HepG2 (cell line): ENCODE data around the gene ANKS4B.

Experiments
- CHCHD3 ChIP-seq: sonication (generic); formaldehyde crosslinking; IDR thresholded peaks from 2 replicates; pipeline ENCODE4 v1.8.0; 2022; ENCODE audit warnings: mild to moderate bottlenecking, missing genetic modification reagents, moderate library complexity
- CREB1 ChIP-seq, 2 experiments: fragments of 450-650 bp in 1 of 2; IDR thresholded peaks; 2 replicates each; pipeline ENCODE4 v1.6.1; 2016 to 2017; ENCODE audit warnings: control low read depth in 1 of 2, mild to moderate bottlenecking in 1 of 2, missing compliant biosample characterization in 1 of 2, missing genetic modification characterization in 1 of 2
- CREM ChIP-seq, 2 experiments: sonication (generic) in 1 of 2; formaldehyde crosslinking in 1 of 2; IDR thresholded peaks; 2 replicates each; pipeline versions ENCODE4 v1.4.0 to v1.6.1; 2016 to 2020; ENCODE audit warnings: antibody characterized with exemption in 1 of 2, mild to moderate bottlenecking in 1 of 2, missing genetic modification reagents in 1 of 2
- ESRRA ChIP-seq: sonication (generic); formaldehyde crosslinking; IDR thresholded peaks from 2 replicates; pipeline ENCODE4 v1.5.1; 2020; ENCODE audit warnings: mild to moderate bottlenecking, low read depth, missing genetic modification reagents
- HOXA3 ChIP-seq: sonication (generic); formaldehyde crosslinking; IDR thresholded peaks from 2 replicates; pipeline ENCODE4 v1.5.0; 2020; ENCODE audit warnings: missing genetic modification reagents
- KDM4B ChIP-seq: sonication (generic); formaldehyde crosslinking; IDR thresholded peaks from 2 replicates; pipeline ENCODE4 v1.4.0; 2020; ENCODE audit warnings: missing genetic modification reagents
- RFX5 ChIP-seq: IDR thresholded peaks from 2 replicates; pipeline ENCODE4 v1.6.1; 2011; ENCODE audit warnings: low read depth, low read length, improper control_type of control experiment
- SRY ChIP-seq: sonication (generic); formaldehyde crosslinking; IDR thresholded peaks from 2 replicates; pipeline ENCODE4 v1.8.0; 2022; ENCODE audit warnings: mild to moderate bottlenecking, missing genetic modification reagents
- TBP ChIP-seq: sonication (generic); formaldehyde crosslinking; IDR thresholded peaks from 2 replicates; pipeline ENCODE4 v1.5.0; 2020; ENCODE audit warnings: missing genetic modification reagents

DNA sequence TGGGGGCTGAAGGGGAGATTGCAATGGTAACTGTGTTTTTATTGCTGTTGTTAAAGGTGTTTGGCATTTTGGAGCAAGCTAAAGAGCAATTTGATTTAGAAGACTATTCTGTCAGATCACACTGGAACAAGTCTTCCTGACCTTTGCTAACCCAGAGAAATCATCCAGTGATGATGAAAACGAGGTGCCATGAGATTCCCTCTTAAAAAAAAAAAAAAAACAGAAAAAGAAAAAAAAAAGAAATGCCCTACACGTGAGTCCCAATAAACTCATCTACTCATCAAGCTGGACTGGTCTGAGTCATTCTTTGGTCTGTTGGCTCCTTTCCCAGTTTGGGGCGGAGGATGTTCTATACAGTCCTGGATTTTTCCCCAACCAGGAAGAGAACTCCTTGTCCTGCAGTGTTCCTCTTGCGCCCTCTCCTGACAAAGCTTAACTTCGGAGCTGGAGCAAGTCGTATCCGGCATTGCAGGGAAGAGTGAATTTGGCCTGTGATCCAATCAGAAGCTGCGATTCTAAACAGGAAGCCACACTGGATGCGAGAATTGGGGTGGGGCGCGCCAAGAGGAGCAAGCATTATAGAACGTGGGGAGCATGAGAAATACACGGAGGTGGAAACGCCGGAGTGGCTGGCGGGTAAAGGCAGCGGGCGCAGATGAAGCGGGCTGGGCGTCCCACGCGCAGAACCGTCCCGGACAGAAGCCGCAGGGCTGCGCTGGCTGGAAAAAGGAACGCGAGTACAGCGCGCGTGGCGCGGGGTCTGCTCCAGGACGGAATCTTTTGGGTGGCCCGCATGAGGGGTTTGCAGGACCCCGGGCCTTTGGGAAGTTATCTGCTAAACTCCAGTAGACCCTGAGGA lies 67.0 kb downstream of the ANKS4B start:
- TF ChIP-seq TBP (CRISPR knock-in tag) (no peak), KDM4B (CRISPR knock-in tag) (peak; percentile 97; the same call in 1 of the 2 replicates), CREM (IDR thresholded peaks at IDR 0.05) (peak; percentile 46), CREM (CRISPR knock-in tag; IDR thresholded peaks at IDR 0.05) (no peak), CREB1 (IDR thresholded peaks at IDR 0.05) (peak; percentile 7; the same call in 1 of the 2 replicates), CREB1 (CRISPR knock-in tag; IDR thresholded peaks at IDR 0.05) (peak; percentile 86), HOXA3 (CRISPR knock-in tag) (peak; percentile 80), CHCHD3 (CRISPR knock-in tag) (no peak), SRY (CRISPR knock-in tag) (no peak), ESRRA (CRISPR knock-in tag) (peak; percentile 73; the same call in 1 of the 2 replicates), RFX5 (peak; percentile 74)
